ENCODE results near the gene POMGNT1. TPM values are rescaled to one million over a fixed set of nuclear protein-coding genes. Genes with fewer than 3 reads are reported as not detected.

POMGNT1 gene
- total RNA-seq, 1 experiment from 2014 or later, result 66.3 TPM

- no peak for DNase-seq (ENCODE audit: low spot score)
Observed at GRCh38 chr1:46157916-46158311, 40.3 kb downstream of the POMGNT1 start.

GRCh38 chr1:46153732-46154131, 44.5 kb downstream of the POMGNT1 start:
- DNase-seq (ENCODE audit: low spot score), result no peak

- no peak for DNase-seq (ENCODE audit: low spot score)
Observed at GRCh38 chr1:46153228-46153627, 45.0 kb downstream of the POMGNT1 start.

- DNase-seq (ENCODE audit: low spot score), result no peak
Observed at GRCh38 chr1:46152016-46152415, 46.2 kb downstream of the POMGNT1 start.

- DNase-seq (ENCODE audit: low spot score), result no peak
Observed at GRCh38 chr1:46150085-46150484, 48.1 kb downstream of the POMGNT1 start.

GRCh38 chr1:46148318-46148717, 49.9 kb downstream of the POMGNT1 start:
- DNase-seq (ENCODE audit: low spot score), result no peak

Other genes starting within 250 kb of the POMGNT1 start
- 14.9 and 16.4 TPM in 2 replicates for gene PIK3R3, start 65.8 kb downstream of the POMGNT1 start, total RNA-seq (2014; rRNA removed; shearing (Covaris generic))
- gene TSPAN1, start 23.3 kb downstream of the POMGNT1 start, total RNA-seq (2014; rRNA removed; shearing (Covaris generic)), result 0.64 and 0.66 TPM in 2 replicates
- gene P3R3URF, start 21.9 kb downstream of the POMGNT1 start, total RNA-seq (2014; rRNA removed; shearing (Covaris generic)), result not detected in 2 replicates
- gene LURAP1, start 4.9 kb upstream of the POMGNT1 start, total RNA-seq (2014; rRNA removed; shearing (Covaris generic)), result 0.15 and 0.41 TPM in 2 replicates
- gene RAD54L, start 49.3 kb upstream of the POMGNT1 start, total RNA-seq (2014; rRNA removed; shearing (Covaris generic)), result 13.9 and 14.4 TPM in 2 replicates
- 65.0 and 88.5 TPM in 2 replicates for gene LRRC41, start 105.2 kb upstream of the POMGNT1 start, total RNA-seq (2014; rRNA removed; shearing (Covaris generic))
- gene UQCRH, start 105.3 kb upstream of the POMGNT1 start, total RNA-seq (2014; rRNA removed; shearing (Covaris generic)), result 1,107 and 1,124 TPM in 2 replicates
- gene NSUN4, start 142.4 kb upstream of the POMGNT1 start, total RNA-seq (2014; rRNA removed; shearing (Covaris generic)), result 15.0 and 17.1 TPM in 2 replicates
- 0.64 and 2.0 TPM in 2 replicates for gene FAAH, start 195.9 kb upstream of the POMGNT1 start, total RNA-seq (2014; rRNA removed; shearing (Covaris generic))

Measured in H4 (cell line).